SK-N-SH (cell line): ENCODE data around the gene KRTAP5-3.

Source experiments
- CTCF ChIP-seq: fragments of 200-600 bp; sonication (generic); IDR thresholded peaks from 2 replicates; pipeline ENCODE4 v1.6.1; 2017; ENCODE audit warnings: antibody characterized with exemption, mild to moderate bottlenecking, moderate library complexity
- ELF1 ChIP-seq: IDR thresholded peaks from 2 replicates; pipeline ENCODE4 v1.4.0; 2012
- EZH2phosphoT487 ChIP-seq: fragments of 200-600 bp; sonication (generic); IDR thresholded peaks from 2 replicates; pipeline ENCODE4 v1.6.1; 2017; ENCODE audit warnings: low read depth, mixed run types, mild to moderate bottlenecking, antibody characterized with exemption, moderate library complexity, borderline replicate concordance
- FOXJ3 ChIP-seq: sonication (generic); formaldehyde crosslinking; IDR thresholded peaks from 2 replicates; pipeline ENCODE4 v1.5.1; 2020; ENCODE audit warnings: mild to moderate bottlenecking, missing genetic modification reagents
- GABPA ChIP-seq: IDR thresholded peaks from 2 replicates; pipeline ENCODE4 v1.4.0; 2012; ENCODE audit warnings: low read depth, mild to moderate bottlenecking
- MEF2A ChIP-seq: IDR thresholded peaks from 2 replicates; pipeline ENCODE4 v1.4.0; 2012; ENCODE audit warnings: low read depth, borderline replicate concordance
- POLR2AphosphoS5 ChIP-seq: IDR thresholded peaks from 2 replicates; pipeline ENCODE4 v1.6.1; 2012; ENCODE audit warnings: low read depth, low read length
- SIN3A ChIP-seq: IDR thresholded peaks from 2 replicates; pipeline ENCODE4 v1.6.1; 2012; ENCODE audit warnings: low read depth, mild to moderate bottlenecking, low read length, moderate library complexity, borderline replicate concordance
- TF ChIP-seq, protein P1 (sequence below): IDR thresholded peaks from 2 replicates; pipeline ENCODE4; 2012
- TF ChIP-seq, protein P2 (sequence below): IDR thresholded peaks from 2 replicates; pipeline ENCODE4 v1.4.0; 2012; ENCODE audit warnings: low read depth
- TF ChIP-seq, protein P3 (sequence below): IDR thresholded peaks from 2 replicates; pipeline ENCODE4 v1.4.0; 2012; ENCODE audit warnings: low read depth, borderline replicate concordance

DNA sequence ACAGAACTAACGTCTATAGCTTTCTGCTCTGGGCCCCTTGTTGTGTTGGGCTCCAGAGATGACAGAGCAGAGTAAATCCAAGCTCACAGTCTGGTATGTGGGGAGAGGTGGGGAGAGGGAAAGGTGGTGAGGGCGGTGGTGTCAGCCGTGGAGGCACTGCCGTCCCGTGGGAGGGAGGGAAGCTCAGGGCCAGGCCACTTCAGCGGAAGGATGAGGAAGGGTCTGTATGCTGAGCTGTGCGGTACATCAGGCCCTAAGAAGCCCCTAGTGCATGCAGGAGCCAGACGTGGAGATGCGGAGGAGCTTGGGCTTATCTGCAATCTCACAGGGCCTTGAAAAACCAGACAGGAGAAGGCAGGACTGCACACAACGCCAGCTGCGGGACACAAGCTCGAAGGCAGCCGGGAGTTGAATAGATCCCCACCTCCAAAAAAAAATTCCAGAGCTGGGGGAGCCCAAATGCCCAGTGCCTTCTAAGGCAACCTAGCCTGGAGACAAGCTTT is 22.9 kb upstream of the KRTAP5-3 start:
- no peak for TF ChIP-seq GABPA
- no peak for TF ChIP-seq ELF1
- TF ChIP-seq CTCF: no peak
- TF ChIP-seq, protein P1, sequence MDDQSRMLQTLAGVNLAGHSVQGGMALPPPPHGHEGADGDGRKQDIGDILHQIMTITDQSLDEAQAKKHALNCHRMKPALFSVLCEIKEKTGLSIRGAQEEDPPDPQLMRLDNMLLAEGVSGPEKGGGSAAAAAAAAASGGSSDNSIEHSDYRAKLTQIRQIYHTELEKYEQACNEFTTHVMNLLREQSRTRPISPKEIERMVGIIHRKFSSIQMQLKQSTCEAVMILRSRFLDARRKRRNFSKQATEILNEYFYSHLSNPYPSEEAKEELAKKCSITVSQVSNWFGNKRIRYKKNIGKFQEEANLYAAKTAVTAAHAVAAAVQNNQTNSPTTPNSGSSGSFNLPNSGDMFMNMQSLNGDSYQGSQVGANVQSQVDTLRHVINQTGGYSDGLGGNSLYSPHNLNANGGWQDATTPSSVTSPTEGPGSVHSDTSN: no peak
- TF ChIP-seq, protein P2, sequence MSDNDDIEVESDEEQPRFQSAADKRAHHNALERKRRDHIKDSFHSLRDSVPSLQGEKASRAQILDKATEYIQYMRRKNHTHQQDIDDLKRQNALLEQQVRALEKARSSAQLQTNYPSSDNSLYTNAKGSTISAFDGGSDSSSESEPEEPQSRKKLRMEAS: no peak
- TF ChIP-seq EZH2phosphoT487: no peak
- TF ChIP-seq FOXJ3: no peak
- TF ChIP-seq, protein P3, sequence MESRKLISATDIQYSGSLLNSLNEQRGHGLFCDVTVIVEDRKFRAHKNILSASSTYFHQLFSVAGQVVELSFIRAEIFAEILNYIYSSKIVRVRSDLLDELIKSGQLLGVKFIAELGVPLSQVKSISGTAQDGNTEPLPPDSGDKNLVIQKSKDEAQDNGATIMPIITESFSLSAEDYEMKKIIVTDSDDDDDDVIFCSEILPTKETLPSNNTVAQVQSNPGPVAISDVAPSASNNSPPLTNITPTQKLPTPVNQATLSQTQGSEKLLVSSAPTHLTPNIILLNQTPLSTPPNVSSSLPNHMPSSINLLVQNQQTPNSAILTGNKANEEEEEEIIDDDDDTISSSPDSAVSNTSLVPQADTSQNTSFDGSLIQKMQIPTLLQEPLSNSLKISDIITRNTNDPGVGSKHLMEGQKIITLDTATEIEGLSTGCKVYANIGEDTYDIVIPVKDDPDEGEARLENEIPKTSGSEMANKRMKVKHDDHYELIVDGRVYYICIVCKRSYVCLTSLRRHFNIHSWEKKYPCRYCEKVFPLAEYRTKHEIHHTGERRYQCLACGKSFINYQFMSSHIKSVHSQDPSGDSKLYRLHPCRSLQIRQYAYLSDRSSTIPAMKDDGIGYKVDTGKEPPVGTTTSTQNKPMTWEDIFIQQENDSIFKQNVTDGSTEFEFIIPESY: no peak
- no peak for TF ChIP-seq MEF2A
- TF ChIP-seq POLR2AphosphoS5: no peak
- no peak for TF ChIP-seq SIN3A
